ENCODE data around the gene CNKSR3. TPM values are rescaled to one million over a fixed set of nuclear protein-coding genes. Genes with fewer than 3 reads are reported as not detected.

CNKSR3 gene
- total RNA-seq, 1 experiment from 2014 or later = not detected

- H3K27me3 ChIP-seq (ENCODE audit: low read length) = no peaks in the 10 kb centered on the region
- H2AFZ ChIP-seq (ENCODE audit: low read length) = no peak overlapping the region
- H4K20me1 ChIP-seq (ENCODE audit: insufficient read depth, low read depth, low read length) = no peaks in the 10 kb centered on the region
- no peaks in the 10 kb centered on the region for H3K36me3 ChIP-seq (ENCODE audit: insufficient read depth, low read length)
- no peak overlapping the region for H3K9ac ChIP-seq (ENCODE audit: low read length)
- no peak for DNase-seq
- H3K9me3 ChIP-seq (ENCODE audit: low read length) = peaks cover 6% of the 10 kb centered on the region
- H3K4me2 ChIP-seq (ENCODE audit: low read depth, low read length, poor library complexity, severe bottlenecking) = no peak overlapping the region
- no peak overlapping the region for H3K27ac ChIP-seq (ENCODE audit: low read length)
- H3K4me3 ChIP-seq (ENCODE audit: low read length) = no peak overlapping the region
- no peaks in the 10 kb centered on the region for H3K79me2 ChIP-seq (ENCODE audit: low read length)
- no peaks in the 10 kb centered on the region for H3K9me2 ChIP-seq (replicated peaks; ENCODE audit: insufficient read depth, low read length)
- H3K4me1 ChIP-seq (ENCODE audit: low read length) = no peaks in the 10 kb centered on the region
Observed at GRCh38 chr6:154466971-154467679, 43.4 kb downstream of the CNKSR3 start.

DNA sequence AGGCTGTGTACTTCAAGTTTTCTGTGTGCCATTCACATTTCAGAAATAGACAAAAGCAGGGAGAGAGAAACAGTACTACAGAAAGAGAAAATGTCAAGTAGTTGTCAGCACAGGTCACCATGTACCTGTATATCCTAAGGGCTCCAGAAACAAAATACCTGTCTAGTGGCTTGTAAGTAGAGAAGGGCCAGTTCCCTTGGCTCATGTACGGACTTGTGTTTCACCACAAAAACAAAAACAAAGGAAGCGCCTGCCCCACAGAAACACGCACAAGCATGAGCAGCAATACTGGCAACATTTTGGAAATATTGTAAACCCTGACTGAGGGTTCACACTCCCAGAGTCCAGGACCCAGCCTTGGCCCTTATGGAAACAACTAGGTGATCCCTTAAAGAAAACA lies 44.3 kb downstream of the CNKSR3 start:
- DNase-seq = no peak
- H3K9ac ChIP-seq (ENCODE audit: low read length) = no peak overlapping the region
- H3K4me3 ChIP-seq (ENCODE audit: low read length) = no peak overlapping the region
- peaks cover 6% of the 10 kb centered on the region for H3K9me3 ChIP-seq (ENCODE audit: low read length)
- H3K4me1 ChIP-seq (ENCODE audit: low read length) = no peaks in the 10 kb centered on the region
- H2AFZ ChIP-seq (ENCODE audit: low read length) = no peak overlapping the region
- H3K36me3 ChIP-seq (ENCODE audit: insufficient read depth, low read length) = no peaks in the 10 kb centered on the region
- H3K27ac ChIP-seq (ENCODE audit: low read length) = no peak overlapping the region
- no peaks in the 10 kb centered on the region for H3K79me2 ChIP-seq (ENCODE audit: low read length)
- no peaks in the 10 kb centered on the region for H3K9me2 ChIP-seq (replicated peaks; ENCODE audit: insufficient read depth, low read length)
- H4K20me1 ChIP-seq (ENCODE audit: insufficient read depth, low read depth, low read length) = no peaks in the 10 kb centered on the region
- no peak overlapping the region for H3K4me2 ChIP-seq (ENCODE audit: low read depth, low read length, poor library complexity, severe bottlenecking)
- H3K27me3 ChIP-seq (ENCODE audit: low read length) = no peaks in the 10 kb centered on the region

DNA sequence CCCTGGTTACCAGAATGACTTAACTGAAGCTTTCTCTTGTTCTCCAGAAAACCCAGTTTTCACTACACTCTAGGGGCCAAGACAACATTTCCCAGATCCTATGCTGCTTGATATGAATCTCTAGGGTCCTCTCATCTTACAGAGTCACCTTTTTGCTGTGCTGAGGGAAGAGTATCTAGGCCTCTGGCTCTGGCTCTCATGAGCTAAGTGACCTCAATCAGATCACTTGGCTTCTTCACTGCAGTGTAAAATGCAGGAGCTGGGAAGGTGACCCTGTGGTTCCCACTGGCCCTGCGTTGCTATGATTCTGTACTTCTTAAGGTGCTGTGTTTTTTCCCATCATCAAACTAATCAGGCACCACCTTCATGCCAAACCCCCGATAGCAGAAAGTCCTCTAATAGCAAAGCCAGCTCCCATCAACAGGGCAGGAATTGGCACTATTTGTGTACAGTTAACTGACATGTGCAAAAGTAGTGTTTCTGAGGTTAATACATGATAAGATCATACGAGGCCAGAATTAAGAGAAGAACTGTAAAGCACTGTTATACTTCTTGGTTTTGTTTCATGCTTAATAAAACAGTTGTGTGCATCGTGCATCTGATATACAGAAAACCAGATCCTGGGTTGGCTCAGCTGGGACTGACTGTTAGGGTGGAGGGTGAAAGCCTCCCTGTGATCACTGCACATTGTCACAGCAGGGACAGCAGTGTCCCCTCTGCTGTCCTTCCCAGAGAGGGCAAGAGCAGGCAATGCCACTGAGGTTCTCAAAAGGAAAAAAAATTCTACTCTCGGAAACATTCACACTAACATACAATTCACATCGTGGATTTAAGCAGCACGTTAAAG lies 46.7 kb downstream of the CNKSR3 start:
- Histone ChIP-seq H3K9ac (ENCODE audit: low read length) (no peak overlapping the region), H3K9me2 (replicated peaks; ENCODE audit: insufficient read depth, low read length) (no peaks in the 10 kb centered on the region), H3K36me3 (ENCODE audit: insufficient read depth, low read length) (no peaks in the 10 kb centered on the region), H3K9me3 (ENCODE audit: low read length) (no peaks in the 10 kb centered on the region), H3K4me3 (ENCODE audit: low read length) (no peak overlapping the region), H3K4me1 (ENCODE audit: low read length) (no peaks in the 10 kb centered on the region), H3K79me2 (ENCODE audit: low read length) (no peaks in the 10 kb centered on the region), H3K27me3 (ENCODE audit: low read length) (no peaks in the 10 kb centered on the region), H3K27ac (ENCODE audit: low read length) (no peak overlapping the region), H3K4me2 (ENCODE audit: low read depth, low read length, poor library complexity, severe bottlenecking) (no peak overlapping the region), H2AFZ (ENCODE audit: low read length) (no peak overlapping the region), H4K20me1 (ENCODE audit: insufficient read depth, low read depth, low read length) (no peaks in the 10 kb centered on the region)
- no peak for DNase-seq

DNA sequence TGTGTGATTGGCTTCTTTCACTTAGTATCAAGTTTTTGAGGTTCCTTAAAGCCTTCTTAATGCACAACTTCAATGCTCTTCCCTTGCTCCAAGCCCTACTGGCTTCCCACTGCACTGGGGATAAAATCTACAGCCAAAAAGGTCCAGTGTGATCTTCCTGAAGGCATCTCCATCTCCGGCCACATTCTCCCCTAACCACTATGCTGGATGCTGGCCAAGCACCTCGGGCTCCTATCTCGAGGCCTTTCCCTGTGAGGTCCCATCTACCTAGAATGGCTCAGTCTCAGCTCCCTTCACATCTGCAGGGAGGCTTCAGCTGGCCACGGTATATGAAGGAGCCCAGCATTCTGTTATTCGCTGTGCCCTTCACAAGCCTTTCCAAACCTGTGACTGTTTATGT lies 48.1 kb downstream of the CNKSR3 start:
- Histone ChIP-seq H3K4me2 (ENCODE audit: low read depth, low read length, poor library complexity, severe bottlenecking) (no peak overlapping the region), H3K9me3 (ENCODE audit: low read length) (no peaks in the 10 kb centered on the region), H3K9me2 (replicated peaks; ENCODE audit: insufficient read depth, low read length) (no peaks in the 10 kb centered on the region), H3K4me3 (ENCODE audit: low read length) (no peak overlapping the region), H3K4me1 (ENCODE audit: low read length) (no peaks in the 10 kb centered on the region), H3K27ac (ENCODE audit: low read length) (no peak overlapping the region), H4K20me1 (ENCODE audit: insufficient read depth, low read depth, low read length) (no peaks in the 10 kb centered on the region), H3K36me3 (ENCODE audit: insufficient read depth, low read length) (no peaks in the 10 kb centered on the region), H2AFZ (ENCODE audit: low read length) (no peak overlapping the region), H3K9ac (ENCODE audit: low read length) (no peak overlapping the region), H3K27me3 (ENCODE audit: low read length) (no peaks in the 10 kb centered on the region), H3K79me2 (ENCODE audit: low read length) (no peaks in the 10 kb centered on the region)
- no peak for DNase-seq

- no peaks in the 10 kb centered on the region for H3K4me1 ChIP-seq (ENCODE audit: low read length)
- H3K27me3 ChIP-seq (ENCODE audit: low read length) = no peaks in the 10 kb centered on the region
- no peak overlapping the region for H2AFZ ChIP-seq (ENCODE audit: low read length)
- no peaks in the 10 kb centered on the region for H3K9me2 ChIP-seq (replicated peaks; ENCODE audit: insufficient read depth, low read length)
- H3K4me2 ChIP-seq (ENCODE audit: low read depth, low read length, poor library complexity, severe bottlenecking) = no peak overlapping the region
- no peaks in the 10 kb centered on the region for H3K9me3 ChIP-seq (ENCODE audit: low read length)
- no peaks in the 10 kb centered on the region for H4K20me1 ChIP-seq (ENCODE audit: insufficient read depth, low read depth, low read length)
- DNase-seq = no peak
- no peaks in the 10 kb centered on the region for H3K79me2 ChIP-seq (ENCODE audit: low read length)
- H3K9ac ChIP-seq (ENCODE audit: low read length) = no peak overlapping the region
- H3K4me3 ChIP-seq (ENCODE audit: low read length) = no peak overlapping the region
- H3K36me3 ChIP-seq (ENCODE audit: insufficient read depth, low read length) = no peaks in the 10 kb centered on the region
- no peak overlapping the region for H3K27ac ChIP-seq (ENCODE audit: low read length)
Observed at GRCh38 chr6:154461348-154461747, 49.1 kb downstream of the CNKSR3 start.

DNA sequence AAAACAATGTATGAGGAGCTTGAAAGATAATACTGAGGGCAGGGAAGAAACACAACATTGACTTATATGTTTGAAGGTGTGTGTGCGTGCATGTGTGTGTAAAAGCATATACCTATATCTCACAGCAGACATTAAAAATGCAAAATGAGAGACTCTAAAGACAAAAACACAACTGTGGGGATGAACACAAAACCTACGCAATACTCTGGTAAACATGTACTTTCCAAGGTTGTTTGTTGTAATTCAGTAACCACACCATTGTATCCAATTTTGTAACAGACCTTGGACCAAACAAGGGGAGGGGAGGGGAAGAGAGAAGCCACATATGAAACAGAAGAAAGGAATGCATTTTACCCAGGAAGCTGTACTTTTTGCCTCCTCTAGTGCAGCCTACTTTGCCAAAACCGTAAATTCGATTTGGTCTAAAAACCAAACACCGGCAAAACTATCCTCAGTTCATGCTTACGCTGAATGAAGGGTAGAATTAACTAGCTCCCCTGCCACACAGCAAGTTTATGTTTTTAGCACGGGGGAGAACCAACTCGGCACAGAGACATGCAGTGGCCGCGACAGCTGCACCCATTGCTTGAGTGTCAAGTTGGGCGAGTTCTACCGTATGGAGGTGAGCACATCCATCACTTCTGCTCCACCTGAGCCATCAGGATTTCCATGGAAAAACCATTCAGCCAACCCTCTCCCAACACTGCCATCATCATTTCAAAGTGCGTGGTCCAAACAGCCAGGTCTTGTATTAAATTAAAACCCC lies 50.0 kb downstream of the CNKSR3 start:
- H3K4me2 ChIP-seq (ENCODE audit: low read depth, low read length, poor library complexity, severe bottlenecking) = no peak overlapping the region
- no peak overlapping the region for H3K27ac ChIP-seq (ENCODE audit: low read length)

DNA sequence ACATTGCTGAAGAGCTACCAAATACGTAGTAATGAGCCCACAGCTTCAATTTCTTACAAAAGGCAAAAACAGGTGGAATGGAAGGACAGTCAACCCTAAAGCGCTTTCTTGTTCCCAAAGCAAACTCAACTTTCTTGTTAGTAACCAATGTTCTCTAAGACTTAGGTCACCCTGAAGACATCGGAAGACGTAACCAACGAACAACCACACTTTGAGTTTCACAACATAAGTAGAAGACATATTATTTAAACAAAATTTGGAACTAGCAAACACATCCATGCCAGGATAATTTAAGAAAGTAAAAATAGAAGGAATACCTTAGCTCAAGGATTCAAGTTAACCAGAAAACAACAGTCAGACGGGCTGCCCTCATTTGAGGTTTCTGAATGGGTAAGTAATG lies 51.0 kb downstream of the CNKSR3 start:
- Histone ChIP-seq H3K36me3 (ENCODE audit: insufficient read depth, low read length) (no peaks in the 10 kb centered on the region), H3K4me1 (ENCODE audit: low read length) (no peaks in the 10 kb centered on the region), H3K79me2 (ENCODE audit: low read length) (no peaks in the 10 kb centered on the region), H3K4me2 (ENCODE audit: low read depth, low read length, poor library complexity, severe bottlenecking) (no peak overlapping the region), H3K4me3 (ENCODE audit: low read length) (no peak overlapping the region), H2AFZ (ENCODE audit: low read length) (no peak overlapping the region), H3K9me2 (replicated peaks; ENCODE audit: insufficient read depth, low read length) (no peaks in the 10 kb centered on the region), H3K27ac (ENCODE audit: low read length) (no peak overlapping the region), H3K9ac (ENCODE audit: low read length) (no peak overlapping the region), H4K20me1 (ENCODE audit: insufficient read depth, low read depth, low read length) (no peaks in the 10 kb centered on the region), H3K9me3 (ENCODE audit: low read length) (no peaks in the 10 kb centered on the region), H3K27me3 (ENCODE audit: low read length) (no peaks in the 10 kb centered on the region)
- no peak for DNase-seq

More for the DNA sequence above, 50.0 kb downstream of the CNKSR3 start:
- no peak for DNase-seq
- Histone ChIP-seq H3K9me3 (ENCODE audit: low read length) (no peaks in the 10 kb centered on the region), H3K4me3 (ENCODE audit: low read length) (no peak overlapping the region), H3K79me2 (ENCODE audit: low read length) (no peaks in the 10 kb centered on the region), H3K27me3 (ENCODE audit: low read length) (no peaks in the 10 kb centered on the region), H3K4me1 (ENCODE audit: low read length) (no peaks in the 10 kb centered on the region), H2AFZ (ENCODE audit: low read length) (no peak overlapping the region), H3K9me2 (replicated peaks; ENCODE audit: insufficient read depth, low read length) (no peaks in the 10 kb centered on the region), H3K36me3 (ENCODE audit: insufficient read depth, low read length) (no peaks in the 10 kb centered on the region), H3K9ac (ENCODE audit: low read length) (no peak overlapping the region), H4K20me1 (ENCODE audit: insufficient read depth, low read depth, low read length) (no peaks in the 10 kb centered on the region)

All from Karpas-422 (cell line).